IMR-90 (cell line): ENCODE data around the gene CDKL1. TPM values are rescaled to one million over a fixed set of nuclear protein-coding genes. Genes with fewer than 3 reads are reported as not detected.

Experiments
- ATAC-seq: fragments of 200-7000 bp; cut with Tn5 transposase; 2 replicates; pipeline ENCODE4 v1.9.1; 2020; ENCODE audit warnings: low read depth, mild to moderate bottlenecking, moderate library complexity
- BruUV-seq: library from RNA; stranded (reverse); fragments of 400-500 nt; replicated peaks from 2 replicates; lab custom pipeline; 2021; lab: Mats Ljungman, UMichigan
- CTCF ChIA-PET: fragments of 300-600 bp; formaldehyde crosslinking; extraction: SDS; loops from one replicate; lab custom pipeline; 2021; ENCODE audit warnings: antibody characterized with exemption; lab: Yijun Ruan, JAX
- POLR2A ChIA-PET: fragments of 300-600 bp; sonication (Branson Sonifier 250); formaldehyde crosslinking; loops from one replicate; lab custom pipeline; 2022; ENCODE audit warnings: antibody characterized with exemption; ENCODE audit not compliant: unreplicated experiment; lab: Charles Lee
- DNase-seq: peaks from one replicate; pipeline ENCODE4 v3.0.0; 2013
- H2AFZ ChIP-seq: replicated peaks from 2 replicates; pipeline ENCODE3; 2013; ENCODE audit warnings: low read length, mild to moderate bottlenecking; ENCODE audit not compliant: poor library complexity
- H2AK5ac ChIP-seq: 2 replicates; pipeline ENCODE4 v1.6.1; 2013; ENCODE audit warnings: low read depth, low read length, inconsistent platforms
- H2AK9ac ChIP-seq: replicated peaks from 2 replicates; pipeline ENCODE3; 2013; ENCODE audit warnings: mild to moderate bottlenecking, low read depth, low read length, moderate library complexity; ENCODE audit not compliant: poor library complexity
- H2BK120ac ChIP-seq: 2 replicates; pipeline ENCODE4 v1.6.1; 2013; ENCODE audit warnings: low read depth, low read length, inconsistent platforms
- H2BK15ac ChIP-seq: 3 replicates; pipeline ENCODE4 v1.6.1; 2013; ENCODE audit warnings: low read depth, low read length, inconsistent platforms
- H2BK20ac ChIP-seq: 2 replicates; pipeline ENCODE4 v1.6.1; 2013; ENCODE audit warnings: low read depth, mild to moderate bottlenecking, inconsistent platforms, low read length, moderate library complexity
- H2BK5ac ChIP-seq: 2 replicates; pipeline ENCODE4 v1.6.1; 2013; ENCODE audit warnings: mild to moderate bottlenecking, low read depth, low read length, inconsistent platforms; ENCODE audit not compliant: poor library complexity, severe bottlenecking
- H3K14ac ChIP-seq: replicated peaks from 2 replicates; pipeline ENCODE4 v1.6.1; 2013; ENCODE audit warnings: low read depth, low read length, inconsistent platforms
- H3K18ac ChIP-seq: 2 replicates; pipeline ENCODE4 v1.6.1; 2013; ENCODE audit warnings: low read depth, low read length, control low read depth
- H3K23ac ChIP-seq: 2 replicates; pipeline ENCODE4 v1.6.1; 2013; ENCODE audit warnings: low read depth, low read length, inconsistent platforms
- H3K27ac ChIP-seq: 2 replicates; pipeline ENCODE4 v1.5.1; 2013; ENCODE audit warnings: mild to moderate bottlenecking, control low read depth, low read length; ENCODE audit not compliant: insufficient read depth
- H3K27me3 ChIP-seq: 2 replicates; pipeline ENCODE4 v1.6.1; 2013; ENCODE audit warnings: low read length; ENCODE audit not compliant: control insufficient read depth, insufficient read depth
- H3K36me3 ChIP-seq: 2 replicates; pipeline ENCODE4 v1.6.1; 2013; ENCODE audit warnings: low read length, mixed read lengths; ENCODE audit not compliant: control insufficient read depth, insufficient read depth
- H3K4ac ChIP-seq: 2 replicates; pipeline ENCODE4 v1.6.1; 2013; ENCODE audit warnings: low read depth, low read length, inconsistent platforms
- H3K4me1 ChIP-seq: 2 replicates; pipeline ENCODE4 v1.6.1; 2013; ENCODE audit warnings: low read length, mixed read lengths; ENCODE audit not compliant: control insufficient read depth, insufficient read depth
- H3K4me2 ChIP-seq: 2 replicates; pipeline ENCODE4 v1.6.1; 2013; ENCODE audit warnings: low read depth, mild to moderate bottlenecking, control low read depth, low read length, moderate library complexity
- H3K4me3 ChIP-seq: 2 replicates; pipeline ENCODE4 v1.5.1; 2013; ENCODE audit warnings: low read depth, mild to moderate bottlenecking, control low read depth, low read length, moderate library complexity; ENCODE audit not compliant: insufficient read depth
- H3K56ac ChIP-seq: 2 replicates; pipeline ENCODE4 v1.6.1; 2013; ENCODE audit warnings: low read length, inconsistent platforms; ENCODE audit not compliant: insufficient read depth; ENCODE audit errors: extremely low read depth
- H3K79me1 ChIP-seq, 2 experiments: 2 replicates each; pipeline ENCODE4 v1.6.1; 2013; ENCODE audit warnings: low read length in 2 of 2, inconsistent platforms in 1 of 2, low read depth in 1 of 2
- H3K9ac ChIP-seq: 2 replicates; pipeline ENCODE4 v1.6.1; 2013; ENCODE audit warnings: low read depth, low read length, control low read depth
- H3K9me1 ChIP-seq: 2 replicates; pipeline ENCODE4 v1.6.1; 2013; ENCODE audit warnings: low read length, inconsistent platforms; ENCODE audit not compliant: insufficient read depth
- H3K9me3 ChIP-seq: 2 replicates; pipeline ENCODE4 v1.6.1; 2013; ENCODE audit warnings: low read length; ENCODE audit not compliant: control insufficient read depth, insufficient read depth
- H4K20me1 ChIP-seq: 2 replicates; pipeline ENCODE4 v1.6.1; 2013; ENCODE audit warnings: low read length, inconsistent platforms; ENCODE audit not compliant: insufficient read depth
- H4K5ac ChIP-seq: 2 replicates; pipeline ENCODE4 v1.6.1; 2013; ENCODE audit warnings: mild to moderate bottlenecking, low read depth, low read length, control low read depth
- H4K8ac ChIP-seq, 2 experiments: 2 replicates each; pipeline ENCODE4 v1.6.1; 2013; ENCODE audit warnings: low read depth in 2 of 2, low read length in 2 of 2, control low read depth in 1 of 2, inconsistent platforms in 1 of 2
- H4K91ac ChIP-seq: 2 replicates; pipeline ENCODE4 v1.6.1; 2013; ENCODE audit warnings: low read depth, low read length, inconsistent platforms; ENCODE audit not compliant: insufficient read depth
- BHLHE40 ChIP-seq: fragments of 150-350 bp; IDR thresholded peaks from 2 replicates; pipeline ENCODE4 v1.6.1; 2016; ENCODE audit warnings: mild to moderate bottlenecking, low read depth, low read length
- CEBPB ChIP-seq: IDR thresholded peaks from 2 replicates; pipeline ENCODE4 v1.6.1; 2012; ENCODE audit warnings: low read depth, low read length, improper control_type of control experiment
- CHD1 ChIP-seq: IDR thresholded peaks from 2 replicates; pipeline ENCODE4 v1.6.1; 2012; ENCODE audit warnings: low read depth, low read length, improper control_type of control experiment
- FOS ChIP-seq: fragments of 150-350 bp; IDR thresholded peaks from 2 replicates; pipeline ENCODE4 v1.6.1; 2016; ENCODE audit warnings: low read depth, low read length
- MAZ ChIP-seq: IDR thresholded peaks from 2 replicates; pipeline ENCODE4 v1.6.1; 2012; ENCODE audit warnings: low read depth, mild to moderate bottlenecking, low read length, improper control_type of control experiment, moderate library complexity, borderline replicate concordance
- MXI1 ChIP-seq: IDR thresholded peaks from 2 replicates; pipeline ENCODE4 v1.6.1; 2012; ENCODE audit warnings: low read depth, mild to moderate bottlenecking, low read length, moderate library complexity, borderline replicate concordance
- NFE2L2 ChIP-seq: fragments of 150-350 bp; IDR thresholded peaks from 2 replicates; pipeline ENCODE4 v1.6.1; 2016; ENCODE audit warnings: low read depth, mild to moderate bottlenecking, low read length
- POLR2A ChIP-seq: IDR thresholded peaks from 2 replicates; pipeline ENCODE4 v1.6.1; 2012; ENCODE audit warnings: mild to moderate bottlenecking, low read depth, low read length
- RAD21 ChIP-seq: IDR thresholded peaks from 2 replicates; pipeline ENCODE4 v1.6.1; 2012; ENCODE audit warnings: low read length, improper control_type of control experiment
- RCOR1 ChIP-seq: IDR thresholded peaks from 2 replicates; pipeline ENCODE4 v1.6.1; 2012; ENCODE audit warnings: mild to moderate bottlenecking, low read length, improper control_type of control experiment; ENCODE audit not compliant: insufficient replicate concordance
- RFX5 ChIP-seq: IDR thresholded peaks from 2 replicates; pipeline ENCODE4 v1.8.0; 2012; ENCODE audit warnings: low read depth, mild to moderate bottlenecking, low read length, moderate library complexity
- SMC3 ChIP-seq: fragments of 150-350 bp; IDR thresholded peaks from 2 replicates; pipeline ENCODE4 v1.6.1; 2016; ENCODE audit warnings: low read depth, mild to moderate bottlenecking, antibody characterized with exemption, low read length, moderate library complexity
- USF2 ChIP-seq: fragments of 150-350 bp; IDR thresholded peaks from 2 replicates; pipeline ENCODE4 v1.6.1; 2017; ENCODE audit warnings: mild to moderate bottlenecking, antibody characterized with exemption, low read length, low read depth
- WGBS, 2 experiments: methylation state at CpG; one replicate each; pipeline versions ENCODE4 v1.1.5 to v1.1.7; 2013; ENCODE audit warnings: missing lambda C conversion rate in 2 of 2; ENCODE audit not compliant: insufficient read length in 1 of 2; ENCODE audit errors: extremely low coverage in 2 of 2; 5-methylcytosine and 5-hydroxymethylcytosine counted together
- dilution Hi-C: fragments of 300-500 bp; cut with HindIII; formaldehyde crosslinking; loops from one replicate; pipeline ENCODE4 v1.14.3; 2018; ENCODE audit warnings: low sequenced_read_pairs; ENCODE audit not compliant: unreplicated experiment
- in situ Hi-C: fragments of 300-500 bp; cut with MboI; formaldehyde crosslinking; loops from 3 replicates; pipeline ENCODE4 v1.14.3; 2019; ENCODE audit warnings: low sequenced_read_pairs, inconsistent platforms, mixed read lengths
- intact Hi-C: fragments of 100-400 bp; cut with micrococcal nuclease; formaldehyde crosslinking; loops from 2 replicates; pipeline ENCODE4 v1.10.0; 2022
- polyA plus RNA-seq, 3 experiments: library from polyadenylated mRNA; depleted of rRNA; stranded (reverse); fragments of >200 nt; gene quantifications; 2 replicates each; pipeline ENCODE4 v1.2.3, GENCODE V29; 2012; ENCODE audit warnings: low replicate concordance in 1 of 3
- total RNA-seq: library from RNA; depleted of rRNA; stranded (reverse); fragments of >200 nt; gene quantifications from 2 replicates; pipeline ENCODE4 v1.2.3, GENCODE V29; 2012
- TF ChIP-seq, protein P1 (sequence below): conservative IDR thresholded peaks from 2 replicates; pipeline ENCODE4 v1.5.1; 2012; ENCODE audit warnings: mild to moderate bottlenecking, low read depth, low read length, improper control_type of control experiment
- TF ChIP-seq, protein P2 (sequence below): fragments of 150-350 bp; IDR thresholded peaks from 2 replicates; pipeline ENCODE4 v1.6.1; 2016; ENCODE audit warnings: low read depth, mild to moderate bottlenecking, low read length, moderate library complexity, borderline replicate concordance

CDKL1 gene
- total and polyA plus RNA-seq, 2 of the 4 experiments (the other 2 are of a cell fraction) = 1.9 to 3.8 TPM

- POLR2A ChIA-PET = no interaction called here
Measured at GRCh38 chr14:50290306-50290705, 106.4 kb downstream of the CDKL1 start.

More at GRCh38 chr14:50290306-50290705, 106.4 kb downstream of the CDKL1 start:
- Histone ChIP-seq H3K9me1 (no peaks in the 10 kb centered on the region), H3K18ac (no peak overlapping the region), H4K5ac (no peak overlapping the region), H2BK20ac (no peak overlapping the region), H3K4me3 (no peak overlapping the region), H3K4me1 (no peaks in the 10 kb centered on the region), H3K79me1 (no peaks in the 10 kb centered on the region), H3K14ac (no peak overlapping the region), H3K4ac (no peak overlapping the region), H3K23ac (no peak overlapping the region), H2BK5ac (no peak overlapping the region), H3K56ac (no peak overlapping the region), H4K8ac (no peak overlapping the region), H2BK15ac (no peak overlapping the region), H3K9me3 (no peaks in the 10 kb centered on the region), H2AK5ac (no peak overlapping the region), H3K4me2 (no peak overlapping the region), H3K27me3 (no peaks in the 10 kb centered on the region), H2AK9ac (no peak overlapping the region), H4K20me1 (no peaks in the 10 kb centered on the region), H4K91ac (no peak overlapping the region), H2AFZ (no peak overlapping the region), H3K36me3 (no peaks in the 10 kb centered on the region), H3K9ac (no peak overlapping the region), H2BK120ac (no peak overlapping the region), H3K27ac (no peak overlapping the region)
- CTCF ChIA-PET = no interaction called here
- BruUV-seq = no TSS peak
- TF ChIP-seq MAZ (no peak), FOS (no peak), RAD21 (no peak), BHLHE40 (no peak), CHD1 (no peak), SMC3 (no peak), POLR2A (no peak), MXI1 (no peak), RCOR1 (no peak), NFE2L2 (no peak), USF2 (no peak), CEBPB (no peak), RFX5 (no peak)
- TF ChIP-seq, protein P1, sequence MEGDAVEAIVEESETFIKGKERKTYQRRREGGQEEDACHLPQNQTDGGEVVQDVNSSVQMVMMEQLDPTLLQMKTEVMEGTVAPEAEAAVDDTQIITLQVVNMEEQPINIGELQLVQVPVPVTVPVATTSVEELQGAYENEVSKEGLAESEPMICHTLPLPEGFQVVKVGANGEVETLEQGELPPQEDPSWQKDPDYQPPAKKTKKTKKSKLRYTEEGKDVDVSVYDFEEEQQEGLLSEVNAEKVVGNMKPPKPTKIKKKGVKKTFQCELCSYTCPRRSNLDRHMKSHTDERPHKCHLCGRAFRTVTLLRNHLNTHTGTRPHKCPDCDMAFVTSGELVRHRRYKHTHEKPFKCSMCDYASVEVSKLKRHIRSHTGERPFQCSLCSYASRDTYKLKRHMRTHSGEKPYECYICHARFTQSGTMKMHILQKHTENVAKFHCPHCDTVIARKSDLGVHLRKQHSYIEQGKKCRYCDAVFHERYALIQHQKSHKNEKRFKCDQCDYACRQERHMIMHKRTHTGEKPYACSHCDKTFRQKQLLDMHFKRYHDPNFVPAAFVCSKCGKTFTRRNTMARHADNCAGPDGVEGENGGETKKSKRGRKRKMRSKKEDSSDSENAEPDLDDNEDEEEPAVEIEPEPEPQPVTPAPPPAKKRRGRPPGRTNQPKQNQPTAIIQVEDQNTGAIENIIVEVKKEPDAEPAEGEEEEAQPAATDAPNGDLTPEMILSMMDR = no peak
- TF ChIP-seq, protein P2, sequence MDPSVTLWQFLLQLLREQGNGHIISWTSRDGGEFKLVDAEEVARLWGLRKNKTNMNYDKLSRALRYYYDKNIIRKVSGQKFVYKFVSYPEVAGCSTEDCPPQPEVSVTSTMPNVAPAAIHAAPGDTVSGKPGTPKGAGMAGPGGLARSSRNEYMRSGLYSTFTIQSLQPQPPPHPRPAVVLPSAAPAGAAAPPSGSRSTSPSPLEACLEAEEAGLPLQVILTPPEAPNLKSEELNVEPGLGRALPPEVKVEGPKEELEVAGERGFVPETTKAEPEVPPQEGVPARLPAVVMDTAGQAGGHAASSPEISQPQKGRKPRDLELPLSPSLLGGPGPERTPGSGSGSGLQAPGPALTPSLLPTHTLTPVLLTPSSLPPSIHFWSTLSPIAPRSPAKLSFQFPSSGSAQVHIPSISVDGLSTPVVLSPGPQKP = no peak
- no peak for DNase-seq
- intact Hi-C loops = no loop called here
- no CpG with 5 or more reads among the region's 5 CpGs for WGBS, 2 experiments
- ATAC-seq = no peak
- in situ Hi-C loops = no loop called here
- dilution Hi-C loops = no loop called here
